Muscle of leg (tissue), 11 donors: ENCODE measurements around the gene DUOX1. TPM values are rescaled to one million over a fixed set of nuclear protein-coding genes. Genes with fewer than 3 reads are reported as not detected.
"Not testable (repeated sequence)": the region's sequence is repeated elsewhere in the genome, so short reads cannot be mapped to it uniquely, and the experiment has no call there.

Source experiments
- DNase-seq: peaks from one replicate; pipeline ENCODE4 v3.0.0; 2013
- H3K27ac ChIP-seq: one replicate; pipeline ENCODE4 v1.5.1; 2013; ENCODE audit warnings: mild to moderate bottlenecking, low read length, control low read depth
- H3K27me3 ChIP-seq: one replicate; pipeline ENCODE4 v1.6.1; 2013; ENCODE audit warnings: low read length; ENCODE audit not compliant: control insufficient read depth, insufficient read depth
- H3K36me3 ChIP-seq: one replicate; pipeline ENCODE4 v1.6.1; 2013; ENCODE audit warnings: low read length; ENCODE audit not compliant: control insufficient read depth, insufficient read depth
- H3K4me1 ChIP-seq: one replicate; pipeline ENCODE4 v1.6.1; 2013; ENCODE audit warnings: low read length; ENCODE audit not compliant: control insufficient read depth, insufficient read depth
- H3K4me3 ChIP-seq: one replicate; pipeline ENCODE4 v1.5.1; 2013; ENCODE audit warnings: low read length, control low read depth
- H3K9me3 ChIP-seq: replicated peaks from 2 replicates; pipeline ENCODE4 v1.6.1; 2013; ENCODE audit warnings: low read depth, low read length; ENCODE audit not compliant: control insufficient read depth
- WGBS: methylation state at CpG from one replicate; pipeline ENCODE4 v1.1.5; 2013; ENCODE audit warnings: missing lambda C conversion rate; ENCODE audit not compliant: insufficient coverage; 5-methylcytosine and 5-hydroxymethylcytosine counted together
- polyA plus RNA-seq, 8 donors: library from polyadenylated mRNA; unstranded; fragments of 120-200 nt; gene quantifications; one replicate each; pipeline versions ENCODE4 v1.2.1 to v1.2.3, GENCODE V29; 2013; ENCODE audit warnings: inconsistent platforms in 1 of 8, low replicate concordance in 1 of 8; ENCODE audit not compliant: insufficient read length in 8 of 8, insufficient read depth in 1 of 8
- total RNA-seq: library from RNA; stranded (reverse); fragments of 120-200 nt; gene quantifications from one replicate; pipeline ENCODE4 v1.2.4, GENCODE V29; 2013

The DUOX1 gene
- total and polyA plus RNA-seq, 9 donors, result 0.04 to 3.2 (median 1.4) TPM

DNA sequence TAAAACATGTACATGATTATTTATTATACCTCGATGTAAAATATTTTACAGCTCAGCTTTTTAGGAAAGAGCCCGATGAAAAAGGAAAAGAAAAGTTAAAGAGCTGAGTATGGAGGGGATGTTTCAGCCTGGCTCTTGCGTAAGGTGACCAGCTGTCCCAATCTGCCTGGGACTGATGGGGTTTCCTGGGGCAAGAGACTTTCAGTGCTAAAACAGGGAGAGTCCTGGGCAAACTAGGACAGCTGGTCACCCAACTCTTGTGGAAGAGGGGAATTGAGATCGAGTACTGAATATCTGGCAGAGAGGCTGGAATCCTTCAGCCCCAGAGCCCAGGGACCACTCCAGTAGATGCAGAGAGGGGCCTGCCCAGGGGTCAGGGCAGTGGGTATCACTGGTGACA is 36.8 kb upstream of the DUOX1 start:
- Histone ChIP-seq H3K4me3 (no peak overlapping the region), H3K36me3 (no peaks in the 10 kb centered on the region), H3K4me1 (no peaks in the 10 kb centered on the region), H3K9me3 (no peaks in the 10 kb centered on the region), H3K27me3 (peaks cover 18% of the 10 kb centered on the region), H3K27ac (no peak overlapping the region)
- DNase-seq, result no peak
- WGBS, result 91% methylated on average over 3 of the region's 4 CpGs

DNA sequence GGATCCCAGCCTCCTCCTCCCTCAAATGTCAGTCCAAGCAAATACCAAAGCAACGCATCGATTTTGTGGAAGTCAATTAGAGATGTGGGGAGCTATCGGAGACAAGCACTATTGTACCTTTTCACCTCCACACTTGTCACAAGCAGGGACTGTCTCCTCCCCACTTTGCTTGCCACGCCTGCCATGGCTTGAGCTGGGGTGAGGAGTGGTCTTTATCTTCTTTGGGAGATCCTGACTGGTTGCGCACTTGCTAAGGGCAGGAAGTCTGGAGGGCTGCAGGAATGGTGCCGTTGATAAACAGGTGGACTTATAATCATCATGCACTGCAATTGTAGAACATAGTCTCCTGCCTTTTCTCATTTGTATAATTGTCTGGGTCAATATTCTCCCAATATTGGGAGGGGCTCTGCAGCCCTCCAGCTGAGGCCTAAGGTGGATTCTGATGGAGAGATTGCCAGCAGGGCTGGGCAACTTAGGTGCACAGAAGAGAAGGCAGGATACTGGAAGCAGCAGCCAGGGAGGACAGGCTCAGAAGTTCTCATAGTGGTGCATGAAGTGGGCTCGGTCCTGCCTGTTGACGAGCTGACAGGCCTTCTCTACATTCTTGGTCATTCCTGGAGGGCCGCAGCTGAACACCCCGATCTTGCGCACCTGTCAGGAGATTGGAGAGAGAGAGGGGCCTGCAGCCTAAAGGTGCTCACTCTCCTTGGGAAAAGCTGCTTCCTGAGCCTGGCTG is 36.0 kb upstream of the DUOX1 start:
- no peak overlapping the region for H3K27ac ChIP-seq
- no peak for DNase-seq
- no peaks in the 10 kb centered on the region for H3K36me3 ChIP-seq
- 81% methylated on average over 3 of the region's 11 CpGs for WGBS
- no peak overlapping the region for H3K4me3 ChIP-seq
- no peaks in the 10 kb centered on the region for H3K4me1 ChIP-seq
- no peaks in the 10 kb centered on the region for H3K9me3 ChIP-seq
- peaks cover 12% of the 10 kb centered on the region for H3K27me3 ChIP-seq

DNA sequence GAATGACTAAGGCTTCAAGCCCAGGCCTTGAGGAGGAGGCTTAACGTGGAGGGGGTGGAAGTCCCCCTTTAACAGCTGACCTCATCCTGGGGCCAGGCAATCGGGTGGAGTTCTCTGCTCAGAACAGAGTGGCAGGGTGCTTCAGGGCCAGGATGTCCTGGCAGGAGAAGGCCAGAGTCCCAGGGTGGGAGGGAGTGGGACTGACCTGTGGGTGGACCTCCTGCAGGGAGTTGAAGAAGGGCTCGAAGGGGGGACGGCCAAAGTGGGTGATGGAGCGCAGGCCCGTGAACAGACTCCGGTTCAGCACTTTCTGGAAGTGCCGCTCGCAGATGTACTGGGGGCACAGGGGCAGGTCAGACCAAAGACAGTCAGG is 35.5 kb upstream of the DUOX1 start:
- H3K36me3 ChIP-seq, result no peaks in the 10 kb centered on the region
- no peaks in the 10 kb centered on the region for H3K9me3 ChIP-seq
- DNase-seq, result no peak
- peaks cover 9% of the 10 kb centered on the region for H3K27me3 ChIP-seq
- no peak overlapping the region for H3K4me3 ChIP-seq
- H3K4me1 ChIP-seq, result no peaks in the 10 kb centered on the region
- H3K27ac ChIP-seq, result no peak overlapping the region
- WGBS, result 63% methylated on average over 9 of the region's 9 CpGs

DNA sequence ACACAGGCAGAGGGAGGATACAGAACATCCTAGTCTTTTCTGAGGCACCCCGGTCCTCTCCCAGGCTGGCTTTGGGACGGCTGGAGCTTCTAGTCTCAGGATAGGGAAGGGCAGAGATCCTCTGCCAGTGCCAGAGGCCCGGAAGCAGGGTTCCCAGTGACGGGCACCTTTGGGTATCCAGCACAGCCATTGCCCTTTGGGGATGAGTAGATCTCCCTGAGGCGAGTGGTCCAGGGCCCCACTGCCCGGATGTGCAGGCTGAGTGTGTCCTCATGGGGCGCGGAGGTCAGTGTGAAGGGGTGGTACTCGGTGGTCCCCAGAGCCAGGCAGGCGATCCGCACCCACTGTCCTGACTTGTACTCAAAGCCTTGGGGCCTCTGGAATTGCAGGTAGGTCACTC is 34.1 kb upstream of the DUOX1 start:
- no peaks in the 10 kb centered on the region for H3K9me3 ChIP-seq

DNA sequence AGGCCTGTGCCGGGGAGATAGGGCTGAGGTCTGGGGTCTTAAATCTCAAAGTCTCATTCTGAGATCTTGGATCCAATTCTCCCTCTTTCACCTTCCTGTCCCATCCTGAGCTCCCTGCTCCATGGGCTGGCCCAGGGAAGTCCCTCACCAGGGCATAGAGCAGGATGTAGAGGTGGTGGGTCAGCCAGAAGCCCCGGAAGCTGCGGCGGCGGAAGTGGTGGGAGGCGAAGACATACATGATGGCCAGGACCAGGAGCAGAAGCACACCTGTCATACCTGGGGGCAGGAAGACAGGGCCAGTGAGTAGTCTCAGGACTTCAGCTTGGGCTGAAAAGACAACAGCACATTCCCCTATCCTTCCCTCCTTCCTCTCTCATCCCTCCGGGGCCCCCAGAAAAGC is 32.3 kb upstream of the DUOX1 start:
- H3K9me3 ChIP-seq, result no peaks in the 10 kb centered on the region
- H3K27ac ChIP-seq, result no peak overlapping the region
- peaks cover 8% of the 10 kb centered on the region for H3K27me3 ChIP-seq
- H3K4me1 ChIP-seq, result no peaks in the 10 kb centered on the region
- no peak overlapping the region for H3K4me3 ChIP-seq
- 92% methylated on average over 4 of the region's 7 CpGs for WGBS
- no peaks in the 10 kb centered on the region for H3K36me3 ChIP-seq
- DNase-seq, result no peak

More for the DNA sequence above, 34.1 kb upstream of the DUOX1 start:
- no peak overlapping the region for H3K27ac ChIP-seq
- 79% methylated on average over 9 of the region's 11 CpGs for WGBS
- no peaks in the 10 kb centered on the region for H3K36me3 ChIP-seq
- H3K4me1 ChIP-seq, result no peaks in the 10 kb centered on the region
- DNase-seq, result no peak
- no peak overlapping the region for H3K4me3 ChIP-seq
- H3K27me3 ChIP-seq, result peaks cover 9% of the 10 kb centered on the region

DNA sequence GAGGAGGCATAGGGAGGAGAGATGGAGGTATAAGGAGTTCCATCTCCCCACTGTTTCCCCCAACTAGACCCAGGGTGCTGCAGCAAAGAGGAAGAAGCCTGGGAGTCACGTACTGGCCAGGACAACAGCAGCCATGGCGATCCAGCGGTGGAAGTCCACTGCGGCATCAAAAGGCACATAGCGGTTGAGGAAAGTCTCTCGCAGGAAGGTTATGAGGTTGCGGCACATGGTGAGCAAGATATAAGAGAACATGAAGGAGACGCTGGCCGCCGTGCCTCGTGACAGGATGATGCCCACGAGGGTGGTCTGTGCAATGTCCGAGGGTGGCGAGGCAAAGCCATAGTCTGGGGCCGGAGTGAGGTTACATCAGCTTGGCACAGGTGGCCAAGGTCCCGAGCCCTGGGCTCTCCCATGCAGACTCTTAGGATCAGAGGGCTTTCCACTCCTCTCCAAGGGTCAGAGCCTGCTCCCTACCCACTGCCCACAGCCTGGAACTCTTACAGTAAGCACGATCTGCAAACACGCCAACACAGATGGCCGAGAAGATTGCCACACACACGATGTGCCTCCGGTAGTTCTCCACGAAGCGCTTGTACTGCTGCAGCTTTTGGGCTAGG is 30.1 kb upstream of the DUOX1 start:
- DNase-seq, result no peak
- H3K4me1 ChIP-seq, result no peaks in the 10 kb centered on the region
- 84% methylated on average over 20 of the region's 23 CpGs for WGBS

DNA sequence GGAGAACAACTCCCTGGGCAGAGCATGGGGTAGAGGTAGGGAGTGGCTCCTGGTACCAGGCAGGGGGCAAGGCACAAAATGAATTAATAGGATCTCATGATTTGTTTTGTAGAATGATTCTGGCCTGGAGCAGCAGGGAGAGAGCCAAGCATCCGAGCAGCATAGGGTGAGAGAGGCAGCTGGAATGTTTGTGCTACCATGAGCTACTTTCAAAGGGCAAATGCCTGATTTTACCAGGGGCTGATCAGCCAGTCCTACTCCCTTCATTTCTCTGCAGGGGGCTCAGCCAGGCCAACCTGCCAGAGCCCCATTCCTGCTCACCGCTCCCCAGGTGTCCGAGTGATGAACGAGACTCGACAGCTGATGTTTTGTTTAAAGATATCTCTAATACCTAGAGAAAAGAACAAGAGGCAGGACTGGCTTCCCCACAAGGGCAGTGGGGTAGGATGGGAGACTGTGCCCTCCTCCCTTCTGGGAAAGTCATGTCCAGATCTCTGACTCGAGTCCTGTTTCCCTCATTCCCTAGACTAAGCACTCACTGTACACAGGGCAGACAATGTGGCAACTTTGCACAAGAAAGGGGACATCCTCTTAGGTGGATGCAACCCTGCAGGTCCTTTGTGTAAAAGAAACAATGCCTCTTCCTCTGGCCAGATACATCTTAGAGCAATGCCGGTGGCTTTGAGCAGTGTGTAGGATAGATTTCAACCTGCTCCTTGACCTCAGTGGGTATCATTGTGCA is 28.7 kb upstream of the DUOX1 start:
- H3K9me3 ChIP-seq, result no peaks in the 10 kb centered on the region
- H3K27ac ChIP-seq, result no peak overlapping the region
- no peaks in the 10 kb centered on the region for H3K36me3 ChIP-seq
- no peaks in the 10 kb centered on the region for H3K4me1 ChIP-seq
- WGBS, result 33% methylated on average over 2 of the region's 7 CpGs
- peaks cover 14% of the 10 kb centered on the region for H3K27me3 ChIP-seq
- DNase-seq, result no peak
- H3K4me3 ChIP-seq, result no peak overlapping the region

More for the DNA sequence above, 30.1 kb upstream of the DUOX1 start:
- Histone ChIP-seq H3K27me3 (peaks cover 9% of the 10 kb centered on the region), H3K9me3 (no peaks in the 10 kb centered on the region), H3K4me3 (no peak overlapping the region), H3K36me3 (no peaks in the 10 kb centered on the region), H3K27ac (no peak overlapping the region)

DNA sequence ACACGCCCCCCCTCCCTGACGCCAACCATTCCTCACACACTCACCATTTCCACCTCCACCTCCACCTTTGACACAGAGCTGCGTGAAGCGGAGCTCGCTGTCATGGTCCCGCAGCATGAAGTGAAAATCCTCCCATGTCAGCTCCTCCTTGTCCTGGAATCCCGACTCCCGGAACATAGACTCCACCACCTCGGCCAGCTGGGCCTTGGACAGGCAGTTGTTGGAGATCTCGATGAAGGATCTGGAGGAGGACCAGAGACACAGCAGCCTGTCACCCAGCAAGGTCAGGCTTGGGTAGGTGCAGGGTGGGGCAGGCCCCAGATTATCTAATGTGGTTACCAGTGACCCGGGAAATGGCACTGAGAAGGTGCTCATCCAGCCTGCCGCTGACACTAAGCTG is 28.0 kb upstream of the DUOX1 start:
- no peak for DNase-seq
- no peaks in the 10 kb centered on the region for H3K36me3 ChIP-seq
- no peak overlapping the region for H3K4me3 ChIP-seq
- WGBS, result 82% methylated on average over 10 of the region's 12 CpGs
- no peaks in the 10 kb centered on the region for H3K9me3 ChIP-seq
- H3K27me3 ChIP-seq, result peaks cover 18% of the 10 kb centered on the region
- no peak overlapping the region for H3K27ac ChIP-seq
- no peaks in the 10 kb centered on the region for H3K4me1 ChIP-seq

DNA sequence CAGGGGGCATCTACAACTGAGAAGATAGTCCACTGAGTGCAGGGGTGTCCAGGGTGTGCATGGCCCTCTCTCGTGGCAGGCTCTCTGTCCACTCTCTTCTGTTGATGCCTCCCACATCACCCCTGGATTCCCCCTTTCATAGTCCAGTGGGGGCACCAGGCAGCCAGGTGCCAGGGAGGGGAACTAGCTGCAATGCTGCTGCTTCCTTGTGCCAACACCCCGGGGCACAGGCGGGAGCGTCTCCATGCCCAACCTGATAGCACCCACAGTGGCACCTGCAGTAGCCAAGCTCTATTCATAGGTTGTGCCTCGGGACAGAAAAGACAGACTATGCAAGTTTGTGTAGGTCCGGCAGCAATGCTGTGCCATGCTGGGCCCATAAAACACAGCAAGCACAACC is 27.6 kb upstream of the DUOX1 start:
- WGBS, result 87% methylated on average over 4 of the region's 6 CpGs
- Histone ChIP-seq H3K4me1 (no peaks in the 10 kb centered on the region), H3K4me3 (no peak overlapping the region), H3K36me3 (no peaks in the 10 kb centered on the region), H3K9me3 (no peaks in the 10 kb centered on the region), H3K27me3 (peaks cover 21% of the 10 kb centered on the region), H3K27ac (no peak overlapping the region)
- DNase-seq, result no peak

DNA sequence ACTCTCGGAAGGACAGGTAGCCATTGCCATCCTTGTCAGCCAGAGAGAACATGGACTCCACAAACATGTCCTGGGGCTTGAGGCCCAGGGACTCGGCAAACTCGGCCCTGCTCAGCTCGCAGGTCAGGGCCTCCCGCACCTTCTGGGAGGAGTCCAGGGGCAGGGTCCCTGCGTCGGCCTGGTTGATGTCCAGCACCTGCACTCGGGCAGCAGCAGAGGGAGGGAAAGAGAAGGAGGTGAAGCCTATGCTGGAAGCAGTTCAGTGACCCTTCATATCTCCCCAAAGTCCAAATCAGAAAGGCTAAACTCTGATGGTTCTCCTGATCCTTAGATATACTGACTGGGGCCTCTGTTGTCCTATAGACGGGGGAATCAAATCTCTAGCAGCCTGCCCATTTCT is 25.6 kb upstream of the DUOX1 start:
- 76% methylated on average over 8 of the region's 9 CpGs for WGBS
- not testable (repeated sequence) for H3K4me3 ChIP-seq, H3K9me3 ChIP-seq, DNase-seq, H3K36me3 ChIP-seq, H3K4me1 ChIP-seq, H3K27ac ChIP-seq
- peaks cover 34% of the 10 kb centered on the region for H3K27me3 ChIP-seq
